Esophagus (tissue), 2 donors: ENCODE data around the gene SLC39A1. TPM values are rescaled to one million over a fixed set of nuclear protein-coding genes. Genes with fewer than 3 reads are reported as not detected.

Source experiments
- H3K27ac ChIP-seq, 2 donors: one replicate each; pipeline ENCODE4 v1.5.1; 2013; ENCODE audit warnings: low read depth in 2 of 2, mild to moderate bottlenecking in 2 of 2, inconsistent platforms in 1 of 2, low read length in 1 of 2, moderate library complexity in 1 of 2
- H3K27me3 ChIP-seq, 2 donors: one replicate each; pipeline ENCODE4 v1.6.1; 2013; ENCODE audit warnings: low read length in 2 of 2, control low read depth in 1 of 2, mild to moderate bottlenecking in 1 of 2; ENCODE audit not compliant: insufficient read depth in 2 of 2, control insufficient read depth in 1 of 2
- H3K36me3 ChIP-seq, 2 donors: one replicate each; pipeline ENCODE4 v1.6.1; 2013; ENCODE audit warnings: low read length in 1 of 2; ENCODE audit not compliant: control insufficient read depth in 2 of 2, insufficient read depth in 2 of 2
- H3K4me1 ChIP-seq, 2 donors: one replicate each; pipeline ENCODE4 v1.6.1; 2013; ENCODE audit warnings: low read length in 1 of 2; ENCODE audit not compliant: control insufficient read depth in 2 of 2, insufficient read depth in 2 of 2
- H3K4me3 ChIP-seq, 2 donors: one replicate each; pipeline ENCODE4 v1.5.1; 2013; ENCODE audit warnings: low read length in 2 of 2, mild to moderate bottlenecking in 2 of 2, low read depth in 1 of 2, moderate library complexity in 1 of 2
- H3K9me3 ChIP-seq, 2 donors: one replicate each; pipeline ENCODE4 v1.6.1; 2013; ENCODE audit warnings: mild to moderate bottlenecking in 2 of 2, low read depth in 1 of 2, low read length in 1 of 2, moderate library complexity in 1 of 2; ENCODE audit not compliant: control insufficient read depth in 2 of 2, insufficient read depth in 1 of 2
- WGBS, 2 donors: extraction: QIAGEN DNeasy Blood & Tissue Kit; methylation state at CpG; one replicate each; pipeline ENCODE4 v1.1.7; 2013; 5-methylcytosine and 5-hydroxymethylcytosine counted together
- polyA plus RNA-seq, 2 donors: library from polyadenylated mRNA; stranded (reverse); fragments of 200-250 nt; gene quantifications; one replicate each; pipeline ENCODE4 v1.2.3, GENCODE V29; 2013
- donor health status: healthy with polysubstance abuse.
- donor health status: Bipolar disorder and iron deficiency.

The SLC39A1 gene
- polyA plus RNA-seq, 2 donors: 29.0 to 51.2 TPM

DNA sequence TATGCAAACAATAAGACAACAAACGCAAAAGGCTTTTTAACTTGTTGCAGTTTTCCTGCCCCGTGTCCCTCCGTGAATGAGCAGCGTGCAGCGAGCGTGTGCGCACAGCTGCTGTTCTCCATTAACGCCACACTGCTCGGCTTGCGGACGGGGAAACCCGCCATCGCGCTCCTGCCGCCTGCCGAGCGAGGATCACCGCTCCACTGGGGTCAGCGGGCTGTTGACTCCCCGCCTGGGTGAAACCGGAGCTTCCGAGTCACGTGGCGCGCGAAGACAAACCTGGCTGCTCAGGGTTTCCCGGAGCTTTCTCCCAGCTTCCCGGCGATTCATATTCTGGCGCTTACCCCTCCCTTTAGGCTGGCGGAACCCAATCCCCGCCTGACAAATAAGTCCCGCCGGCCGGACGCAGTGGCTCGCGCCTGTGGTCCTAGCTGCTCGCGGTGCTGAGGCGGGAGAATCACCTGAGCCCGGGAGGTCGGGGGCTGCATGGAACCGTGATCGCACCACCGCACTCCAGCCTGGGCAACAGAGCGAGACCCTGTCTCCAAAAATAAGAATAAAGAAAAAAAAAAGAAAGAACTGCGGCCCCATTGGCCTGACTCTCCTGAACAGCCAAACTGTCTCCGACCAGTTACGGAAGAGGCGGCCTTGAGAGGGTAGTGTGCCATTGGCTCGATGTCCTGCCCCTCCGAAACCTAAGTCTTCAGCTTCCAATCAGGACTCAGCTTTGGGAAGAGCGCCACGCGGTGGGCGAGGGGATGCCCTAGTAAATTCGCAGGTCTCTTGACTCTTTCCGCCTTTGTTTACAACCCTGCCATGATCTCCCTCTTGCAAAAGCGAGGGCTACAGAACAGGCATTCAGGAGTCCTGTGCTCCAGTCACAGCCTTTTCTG is 4.0 kb upstream of the SLC39A1 start, which contains the start of gene CREB3L4:
TSS of gene CREB3L4 (plus strand) at position 796 of the 893 bp plus-strand sequence. CDS start 624 bp downstream, outside the sequence.
- Histone ChIP-seq H3K4me3 (peak within 1 kb of the TSS; percentile 66 to 78), H3K4me1 (peaks cover 3 to 7% of the 10 kb centered on the region in 2 donors), H3K27me3 (no peaks in the 10 kb centered on the region), H3K9me3 (no peaks in the 10 kb centered on the region), H3K27ac (peak within 1 kb of the TSS; percentile 95 to 96), H3K36me3 (no peaks in the 10 kb centered on the region)
- WGBS, 2 donors: 0 to 1% methylated on average over 60 of the region's 60 CpGs

DNA sequence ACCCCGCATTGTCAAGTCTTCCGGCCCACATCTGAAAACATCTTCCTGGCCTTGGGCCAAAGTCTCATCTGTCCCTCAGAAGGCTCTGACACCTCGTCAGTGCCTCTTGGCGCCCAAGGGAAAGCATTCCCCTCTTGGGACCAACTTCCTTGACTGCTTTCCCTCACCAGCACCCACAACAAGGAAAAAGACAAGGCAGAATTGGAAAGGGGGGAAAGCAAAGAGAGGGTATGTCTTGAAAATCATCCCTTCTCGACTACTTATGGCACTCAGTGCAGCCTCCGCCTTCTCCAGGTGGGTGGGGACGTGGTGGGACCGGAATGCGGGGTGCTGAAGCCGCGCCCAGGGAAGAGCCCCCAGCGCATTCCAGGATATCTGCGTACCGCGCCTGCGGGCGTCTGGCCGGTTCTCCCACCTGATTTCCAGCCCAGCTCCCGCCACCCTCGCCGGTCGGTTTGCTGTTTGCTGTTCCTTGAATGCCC is 554 bp upstream of the SLC39A1 start:
- H3K27me3 ChIP-seq: no peaks in the 10 kb centered on the region
- peaks cover 7 to 14% of the 10 kb centered on the region in 2 donors for H3K4me1 ChIP-seq
- WGBS, 2 donors: 0 to 2% methylated on average over 22 of the region's 22 CpGs
- H3K27ac ChIP-seq: peak overlapping the region; percentile 90 to 99
- H3K4me3 ChIP-seq: peak overlapping the region; percentile 66 to 83
- H3K9me3 ChIP-seq: no peaks in the 10 kb centered on the region
- peaks cover 0 to 7% of the 10 kb centered on the region in 2 donors for H3K36me3 ChIP-seq

DNA sequence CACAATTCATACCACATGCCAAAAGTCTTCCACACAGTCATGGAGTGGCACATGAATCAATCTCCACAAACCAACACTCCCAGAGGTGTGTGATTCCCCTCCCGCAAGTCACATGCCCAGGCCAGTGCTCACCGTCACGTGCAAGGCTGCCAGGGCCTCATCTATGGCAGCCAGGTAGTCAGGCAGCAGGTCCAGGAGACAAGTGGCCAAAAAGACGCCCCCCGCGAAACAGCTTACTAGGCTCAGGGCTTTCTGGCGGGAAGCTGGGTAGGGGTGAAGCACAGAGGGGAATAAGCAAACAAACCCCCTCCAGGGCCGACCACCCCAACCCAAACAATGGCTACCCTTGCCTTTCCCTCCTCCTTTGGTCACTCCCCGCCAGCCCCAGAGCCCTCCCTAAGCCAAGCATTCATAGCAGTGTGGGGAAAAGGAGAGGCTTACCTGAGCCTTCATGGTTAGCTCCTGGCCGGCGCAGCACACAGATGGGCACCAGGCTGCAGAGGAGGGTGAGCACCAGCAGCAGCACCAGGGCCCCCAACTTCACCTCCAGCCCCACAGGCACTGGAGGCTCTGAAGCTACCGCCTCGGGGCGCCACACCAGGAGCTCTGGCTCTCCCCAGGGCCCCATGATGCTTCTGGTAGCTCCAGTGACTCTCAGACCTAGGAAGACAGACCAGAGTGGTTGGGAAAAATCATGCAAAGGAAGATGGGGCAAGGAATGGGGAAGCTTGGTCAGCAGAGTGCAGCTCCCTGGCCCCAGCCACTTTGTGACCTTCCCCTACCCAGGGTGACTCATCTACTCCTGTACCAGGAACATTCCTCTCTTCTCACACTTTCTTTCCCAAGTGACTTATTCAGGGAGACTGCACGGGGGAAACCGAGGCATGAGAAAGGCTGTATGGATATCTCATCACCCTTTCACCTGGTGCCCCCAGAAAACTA is 978 bp downstream of the SLC39A1 start:
- Histone ChIP-seq H3K4me3 (peak overlapping the region; percentile 66 to 83), H3K9me3 (no peaks in the 10 kb centered on the region), H3K36me3 (peaks cover 0 to 7% of the 10 kb centered on the region in 2 donors), H3K27me3 (no peaks in the 10 kb centered on the region), H3K27ac (peak overlapping the region; percentile 90 to 99), H3K4me1 (peaks cover 3 to 14% of the 10 kb centered on the region in 2 donors)
- WGBS, 2 donors: 35 to 36% methylated on average over 16 of the region's 16 CpGs

DNA sequence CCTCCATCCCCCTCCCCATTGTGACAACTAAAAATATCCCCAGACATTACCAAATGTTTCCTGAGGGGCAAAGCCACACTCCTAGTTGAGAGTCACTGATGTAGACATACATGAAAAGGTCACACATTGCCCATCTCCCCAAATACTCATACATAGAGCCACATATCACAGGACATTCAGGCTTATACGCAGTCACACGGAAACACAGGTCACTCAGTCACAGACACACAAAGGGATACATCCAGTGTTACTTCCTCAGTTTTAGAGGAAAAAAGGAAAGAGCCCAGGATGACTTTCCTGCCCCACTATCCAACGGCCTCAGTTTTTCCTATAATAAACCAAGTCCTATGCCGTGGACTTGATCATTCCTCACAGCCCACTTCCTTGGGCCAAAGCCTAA is 1.9 kb downstream of the SLC39A1 start:
- Histone ChIP-seq H3K4me3 (no peak overlapping the region), H3K36me3 (peaks cover 0 to 7% of the 10 kb centered on the region in 2 donors), H3K27me3 (no peaks in the 10 kb centered on the region), H3K4me1 (peaks cover 4 to 17% of the 10 kb centered on the region in 2 donors), H3K9me3 (no peaks in the 10 kb centered on the region), H3K27ac (peak overlapping the region; percentile 90 to 99)
- WGBS, 2 donors: 73 to 76% methylated on average over 4 of the region's 4 CpGs

DNA sequence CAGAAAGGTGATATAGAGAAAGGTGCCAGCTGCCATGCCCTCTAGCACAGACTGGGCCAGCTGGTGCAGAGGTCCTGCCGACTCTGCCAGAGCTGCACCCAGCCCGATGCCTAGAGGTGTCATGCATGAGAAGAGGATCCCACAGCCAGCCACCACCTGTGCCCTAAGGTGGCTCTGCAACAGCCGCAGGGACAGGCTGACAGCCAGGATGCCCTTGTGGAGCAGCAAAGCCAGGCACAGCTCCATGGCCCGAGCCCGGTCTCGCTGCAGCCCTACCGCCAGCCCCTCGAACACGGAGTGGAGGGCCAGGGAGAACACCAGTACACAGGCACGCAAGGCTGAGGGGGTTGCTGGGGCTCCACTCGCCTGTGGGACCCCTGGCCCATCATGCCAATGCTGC is 3.1 kb downstream of the SLC39A1 start:
- 81 to 86% methylated on average over 11 of the region's 11 CpGs for WGBS, 2 donors
- Histone ChIP-seq H3K9me3 (no peaks in the 10 kb centered on the region), H3K27ac (peak overlapping the region in 1 of 2 donors; percentile 12), H3K4me1 (peaks cover 7 to 24% of the 10 kb centered on the region in 2 donors), H3K27me3 (no peaks in the 10 kb centered on the region), H3K36me3 (peaks cover 0 to 7% of the 10 kb centered on the region in 2 donors), H3K4me3 (no peak overlapping the region)

DNA sequence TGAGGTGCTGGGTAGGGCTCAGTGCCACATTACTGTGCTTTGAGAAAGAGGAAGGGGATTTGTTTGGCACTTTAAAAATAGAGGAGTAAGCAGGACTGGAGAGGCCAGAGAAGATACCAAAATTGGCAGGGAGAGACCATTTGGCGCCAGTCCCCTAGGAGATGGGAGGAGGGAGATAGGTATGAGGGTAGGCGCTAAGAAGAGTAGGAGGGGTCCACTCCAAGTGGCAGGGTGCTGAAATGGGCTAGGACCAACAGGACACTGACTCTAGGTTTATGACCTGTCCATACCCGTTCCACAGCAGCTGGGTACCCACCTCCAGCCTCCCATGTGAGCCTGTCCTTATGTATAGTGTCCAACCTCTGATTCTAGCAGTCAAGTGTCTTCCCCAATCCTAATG is 3.9 kb downstream of the SLC39A1 start:
- Histone ChIP-seq H3K27ac (peak overlapping the region; percentile 12 to 47), H3K4me1 (peaks cover 7 to 24% of the 10 kb centered on the region in 2 donors)
- 65 to 71% methylated on average over 3 of the region's 3 CpGs for WGBS, 2 donors

DNA sequence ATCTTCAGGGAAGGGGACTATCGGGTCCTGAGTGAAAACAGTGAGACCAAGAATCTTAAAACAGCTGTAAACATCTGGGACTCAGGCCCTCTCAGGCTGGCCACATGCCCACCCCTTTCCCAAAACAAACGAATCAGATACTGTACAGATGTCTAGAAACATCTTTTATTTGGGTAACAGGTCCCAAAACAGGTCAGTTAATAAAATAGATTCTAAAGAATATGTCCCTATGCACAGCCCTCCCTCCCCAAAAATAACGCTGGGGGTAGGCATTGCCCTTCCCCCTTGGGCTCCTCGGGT is 4.4 kb downstream of the SLC39A1 start:
- Histone ChIP-seq H3K4me3 (peak overlapping the region in 1 of 2 donors; percentile 83), H3K36me3 (peaks cover 0 to 10% of the 10 kb centered on the region in 2 donors), H3K9me3 (no peaks in the 10 kb centered on the region), H3K27me3 (no peaks in the 10 kb centered on the region), H3K27ac (peak overlapping the region; percentile 59 to 64), H3K4me1 (peaks cover 7 to 24% of the 10 kb centered on the region in 2 donors)
- WGBS, 2 donors: 12 to 22% methylated on average over 4 of the region's 4 CpGs

More for the DNA sequence above, 3.9 kb downstream of the SLC39A1 start:
- no peak overlapping the region for H3K4me3 ChIP-seq
- H3K36me3 ChIP-seq: peaks cover 0 to 7% of the 10 kb centered on the region in 2 donors
- no peaks in the 10 kb centered on the region for H3K9me3 ChIP-seq
- no peaks in the 10 kb centered on the region for H3K27me3 ChIP-seq

DNA sequence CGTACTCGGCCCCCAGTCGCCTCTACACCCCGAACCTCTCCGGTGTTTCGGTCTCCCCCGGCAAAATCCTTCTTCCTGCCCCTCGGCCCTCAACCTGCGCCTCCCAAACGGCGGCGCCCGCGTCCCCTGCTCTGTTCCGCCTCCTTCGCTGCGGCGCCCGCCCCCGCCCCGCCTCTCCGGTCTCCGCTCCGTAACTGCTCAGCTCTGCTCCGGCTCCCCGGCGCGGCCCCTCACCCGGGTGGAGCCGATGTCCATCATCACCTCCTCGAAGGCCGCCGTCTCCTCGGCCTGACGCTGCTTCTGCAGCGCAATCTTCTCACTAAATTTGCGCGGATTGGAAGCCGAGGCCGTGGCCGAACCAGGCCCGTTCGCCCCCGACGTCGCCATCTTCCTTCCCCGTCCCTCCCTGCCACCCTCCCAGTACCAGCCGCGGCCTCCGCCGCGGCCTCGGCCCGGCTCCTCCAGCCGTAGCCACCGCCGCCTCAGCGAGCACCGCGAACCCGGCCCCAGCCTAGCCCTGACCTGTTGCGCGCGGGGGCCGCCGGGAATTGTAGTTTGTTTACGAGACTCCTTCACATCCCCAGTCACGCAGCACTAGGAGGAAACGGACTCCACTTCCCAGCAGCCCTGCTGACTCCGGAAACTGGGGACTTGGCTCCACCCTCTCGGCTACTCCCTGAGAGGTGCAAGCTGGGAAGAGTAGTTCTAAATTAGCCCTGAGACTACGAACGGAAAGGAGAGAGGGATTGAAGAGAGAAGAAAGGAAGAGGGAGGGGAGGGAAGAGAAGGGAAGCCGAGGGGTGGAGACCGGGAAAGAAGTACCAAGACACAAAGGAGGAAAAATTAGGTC is 5.0 kb downstream of the SLC39A1 start, which contains the start of gene CRTC2:
TSS of gene CRTC2 (minus strand) at position 502 of the 850 bp plus-strand sequence. CDS start at position 387, 115 bp downstream.
- Histone ChIP-seq H3K9me3 (no peaks in the 10 kb centered on the region), H3K27me3 (no peaks in the 10 kb centered on the region), H3K4me3 (peak within 1 kb of the TSS; percentile 83 to 95), H3K36me3 (peaks cover 0 to 12% of the 10 kb centered on the region in 2 donors), H3K27ac (peak within 1 kb of the TSS; percentile 96 to 97), H3K4me1 (peaks cover 7 to 24% of the 10 kb centered on the region in 2 donors)
- 0% methylated on average over 69 to 74 of the region's 75 CpGs for WGBS, 2 donors
